ENCODE measurements around the gene CILP. TPM values are rescaled to one million over a fixed set of nuclear protein-coding genes. Genes with fewer than 3 reads are reported as not detected.
A peak's percentile ranks its signal among the peaks of the same experiment; 100 is the strongest.
"Not testable (repeated sequence)": the region's sequence is repeated elsewhere in the genome, so short reads cannot be mapped to it uniquely, and the experiment has no call there.

CILP gene
- total RNA-seq, 1 experiment from 2014 or later, result not detected

- in situ Hi-C loops (cut with HindIII; ENCODE audit: low pct_unique_long_range_greater_than_20kb, low sequenced_read_pairs), result no loop called here
Measured at GRCh38 chr15:65204931-65205660, 6.2 kb downstream of the CILP start.

GRCh38 chr15:65204236-65204930 is 6.9 kb downstream of the CILP start:
- no peak for DNase-seq (ENCODE audit: low read depth, low spot score)
- in situ Hi-C loops (cut with HindIII; ENCODE audit: low pct_unique_long_range_greater_than_20kb, low sequenced_read_pairs), result no loop called here

More at GRCh38 chr15:65204931-65205660, 6.2 kb downstream of the CILP start:
- DNase-seq (ENCODE audit: low read depth, low spot score), result peak; percentile 51

GRCh38 chr15:65201918-65202317 is 9.4 kb downstream of the CILP start:
- in situ Hi-C loops (cut with HindIII; ENCODE audit: low pct_unique_long_range_greater_than_20kb, low sequenced_read_pairs), result no loop called here
- DNase-seq (ENCODE audit: low read depth, low spot score), result no peak

- in situ Hi-C loops (cut with HindIII; ENCODE audit: low pct_unique_long_range_greater_than_20kb, low sequenced_read_pairs), result no loop called here
- DNase-seq (ENCODE audit: low read depth, low spot score), result no peak
Measured at GRCh38 chr15:65198571-65198970, 12.7 kb downstream of the CILP start.

- no peak for DNase-seq (ENCODE audit: low read depth, low spot score)
- in situ Hi-C loops (cut with HindIII; ENCODE audit: low pct_unique_long_range_greater_than_20kb, low sequenced_read_pairs), result no loop called here
Measured at GRCh38 chr15:65197337-65197645, 14.0 kb downstream of the CILP start.

- no peak for DNase-seq (ENCODE audit: low read depth, low spot score)
- in situ Hi-C loops (cut with HindIII; ENCODE audit: low pct_unique_long_range_greater_than_20kb, low sequenced_read_pairs), result no loop called here
Measured at GRCh38 chr15:65196637-65197336, 14.5 kb downstream of the CILP start.

GRCh38 chr15:65195548-65195923 is 15.7 kb downstream of the CILP start:
- in situ Hi-C loops (cut with HindIII; ENCODE audit: low pct_unique_long_range_greater_than_20kb, low sequenced_read_pairs), result no loop called here
- DNase-seq (ENCODE audit: low read depth, low spot score), result no peak

- in situ Hi-C loops (cut with HindIII; ENCODE audit: low pct_unique_long_range_greater_than_20kb, low sequenced_read_pairs), result no loop called here
- DNase-seq (ENCODE audit: low read depth, low spot score), result no peak
Measured at GRCh38 chr15:65194826-65195547, 16.3 kb downstream of the CILP start.

GRCh38 chr15:65192016-65192415 is 19.3 kb downstream of the CILP start:
- DNase-seq (ENCODE audit: low read depth, low spot score), result no peak
- in situ Hi-C loops (cut with HindIII; ENCODE audit: low pct_unique_long_range_greater_than_20kb, low sequenced_read_pairs), result no loop called here

- peak; percentile 81 for DNase-seq (ENCODE audit: low read depth, low spot score)
- in situ Hi-C loops (cut with HindIII; ENCODE audit: low pct_unique_long_range_greater_than_20kb, low sequenced_read_pairs), result no loop called here
Measured at GRCh38 chr15:65189102-65189740, 22.1 kb downstream of the CILP start.

GRCh38 chr15:65188472-65188871 is 22.8 kb downstream of the CILP start:
- in situ Hi-C loops (cut with HindIII; ENCODE audit: low pct_unique_long_range_greater_than_20kb, low sequenced_read_pairs); DNase-seq (ENCODE audit: low read depth, low spot score): not testable (repeated sequence)

GRCh38 chr15:65184868-65185717 is 26.2 kb downstream of the CILP start, which contains the start of gene CLPX:
Gene CLPX, minus strand, starts transcription at chr15:65185342. Its CDS starts 189 bp downstream, at chr15:65185153.
- DNase-seq (ENCODE audit: low read depth, low spot score), result peak; percentile 95
- in situ Hi-C loops (cut with HindIII; ENCODE audit: low pct_unique_long_range_greater_than_20kb, low sequenced_read_pairs), result no loop called here

- in situ Hi-C loops (cut with HindIII; ENCODE audit: low pct_unique_long_range_greater_than_20kb, low sequenced_read_pairs), result no loop called here
- peak; percentile 51 for DNase-seq (ENCODE audit: low read depth, low spot score)
Measured at GRCh38 chr15:65184305-65184867, 26.9 kb downstream of the CILP start.

GRCh38 chr15:65183865-65184159 is 27.5 kb downstream of the CILP start:
- in situ Hi-C loops (cut with HindIII; ENCODE audit: low pct_unique_long_range_greater_than_20kb, low sequenced_read_pairs), result no loop called here
- DNase-seq (ENCODE audit: low read depth, low spot score), result no peak

- in situ Hi-C loops (cut with HindIII; ENCODE audit: low pct_unique_long_range_greater_than_20kb, low sequenced_read_pairs), result no loop called here
- no peak for DNase-seq (ENCODE audit: low read depth, low spot score)
Measured at GRCh38 chr15:65182538-65182937, 28.7 kb downstream of the CILP start.

GRCh38 chr15:65181582-65182353 is 29.5 kb downstream of the CILP start:
- DNase-seq (ENCODE audit: low read depth, low spot score); in situ Hi-C loops (cut with HindIII; ENCODE audit: low pct_unique_long_range_greater_than_20kb, low sequenced_read_pairs): not testable (repeated sequence)

Data from SK-MEL-5 (cell line).